OCI-LY7 (cell line): Measurements from ENCODE around the gene TMEM238. TPM values are rescaled to one million over a fixed set of nuclear protein-coding genes. Genes with fewer than 3 reads are reported as not detected.
"Not testable (repeated sequence)": the region's sequence is repeated elsewhere in the genome, so short reads cannot be mapped to it uniquely, and the experiment has no call there.

ENCODE experiments used
- BruUV-seq: library from RNA; stranded (reverse); fragments of 400-500 nt; replicated peaks from 2 replicates; lab custom pipeline; 2021; lab: Mats Ljungman, UMichigan
- CTCF ChIA-PET: fragments of 300-600 bp; sonication (Branson Sonifier 250); formaldehyde crosslinking; loops from one replicate; lab custom pipeline; 2022; ENCODE audit warnings: antibody characterized with exemption; ENCODE audit not compliant: unreplicated experiment; lab: Charles Lee
- POLR2A ChIA-PET: fragments of 300-600 bp; sonication (Branson Sonifier 250); formaldehyde crosslinking; loops from one replicate; lab custom pipeline; 2022; ENCODE audit warnings: antibody characterized with exemption; lab: Charles Lee
- DNase-seq: peaks from one replicate; pipeline ENCODE4 v3.0.0-alpha.2; 2015; ENCODE audit warnings: low spot score
- H2AFZ ChIP-seq: fragments of 200-600 bp; sonication (generic), shearing (Covaris generic); 2 replicates; pipeline ENCODE4 v1.6.1; 2014; ENCODE audit warnings: mild to moderate bottlenecking, antibody characterized with exemption, low read length, moderate library complexity
- H3K27ac ChIP-seq: fragments of 200-600 bp; sonication (generic); 2 replicates; pipeline ENCODE4 v1.5.1; 2014; ENCODE audit warnings: mixed run types, low read depth, mild to moderate bottlenecking, moderate library complexity, low read length, inconsistent platforms; ENCODE audit not compliant: poor library complexity, severe bottlenecking
- H3K36me3 ChIP-seq: fragments of 200-600 bp; sonication (generic); 2 replicates; pipeline ENCODE4 v1.6.1; 2014; ENCODE audit warnings: mild to moderate bottlenecking, antibody characterized with exemption, low read length, moderate library complexity, mixed read lengths; ENCODE audit not compliant: insufficient read depth
- H3K4me1 ChIP-seq: fragments of 200-600 bp; sonication (generic); 2 replicates; pipeline ENCODE4 v1.5.1; 2014; ENCODE audit warnings: mild to moderate bottlenecking, low read length; ENCODE audit not compliant: insufficient read depth, poor library complexity, severe bottlenecking
- H3K4me2 ChIP-seq: fragments of 200-600 bp; sonication (generic); 2 replicates; pipeline ENCODE4 v1.6.1; 2014; ENCODE audit warnings: mild to moderate bottlenecking, low read length
- H3K4me3 ChIP-seq: fragments of 200-600 bp; sonication (generic); 2 replicates; pipeline ENCODE4 v1.5.1; 2014; ENCODE audit warnings: mild to moderate bottlenecking, low read depth, low read length; ENCODE audit not compliant: poor library complexity, severe bottlenecking
- H3K79me2 ChIP-seq: fragments of 200-600 bp; sonication (generic); 2 replicates; pipeline ENCODE4 v1.6.1; 2016; ENCODE audit warnings: low read depth, mild to moderate bottlenecking, low read length, moderate library complexity, mixed read lengths; ENCODE audit not compliant: insufficient read depth
- H3K9me2 ChIP-seq: fragments of 200-600 bp; sonication (generic); 2 replicates; pipeline ENCODE4 v1.6.1; 2016; ENCODE audit warnings: mild to moderate bottlenecking, low read length, mixed read lengths; ENCODE audit not compliant: insufficient read depth
- H3K9me3 ChIP-seq: fragments of 200-600 bp; sonication (generic); 2 replicates; pipeline ENCODE4 v1.6.1; 2014; ENCODE audit warnings: mild to moderate bottlenecking, mixed run types, low read length, mixed read lengths
- H4K20me1 ChIP-seq: fragments of 200-600 bp; sonication (generic); 2 replicates; pipeline ENCODE4 v1.6.1; 2014; ENCODE audit warnings: mild to moderate bottlenecking, antibody characterized with exemption, low read length, moderate library complexity, mixed read lengths; ENCODE audit not compliant: insufficient read depth
- EZH2phosphoT487 ChIP-seq: fragments of 200-600 bp; sonication (generic); IDR thresholded peaks from 2 replicates; pipeline ENCODE4 v1.6.1; 2018; ENCODE audit warnings: low read depth, borderline replicate concordance, mild to moderate bottlenecking, mixed run types, antibody characterized with exemption, low read length, moderate library complexity, mixed read lengths
- intact Hi-C: fragments of 100-400 bp; cut with micrococcal nuclease; formaldehyde crosslinking; loops from one replicate; pipeline ENCODE4 v1.10.0; 2022; ENCODE audit not compliant: unreplicated experiment
- total RNA-seq, 2 experiments: library from RNA; depleted of rRNA in 1 of 2; stranded (reverse); fragments of >200 nt in 1 of 2; shearing (Covaris generic) in 1 of 2; gene quantifications; 2 replicates each; pipeline ENCODE4 v1.2.3, GENCODE V29; 2014 to 2022
- TF ChIP-seq, protein P1 (sequence below): fragments of 200-600 bp; sonication (generic); conservative IDR thresholded peaks from 2 replicates; pipeline ENCODE4 v1.5.1; 2014; ENCODE audit warnings: mild to moderate bottlenecking, antibody characterized with exemption, low read length, moderate library complexity, mixed read lengths

TMEM238 gene
- total RNA-seq, 2 experiments from 2014 or later = 2.7 to 6.5 TPM

DNA sequence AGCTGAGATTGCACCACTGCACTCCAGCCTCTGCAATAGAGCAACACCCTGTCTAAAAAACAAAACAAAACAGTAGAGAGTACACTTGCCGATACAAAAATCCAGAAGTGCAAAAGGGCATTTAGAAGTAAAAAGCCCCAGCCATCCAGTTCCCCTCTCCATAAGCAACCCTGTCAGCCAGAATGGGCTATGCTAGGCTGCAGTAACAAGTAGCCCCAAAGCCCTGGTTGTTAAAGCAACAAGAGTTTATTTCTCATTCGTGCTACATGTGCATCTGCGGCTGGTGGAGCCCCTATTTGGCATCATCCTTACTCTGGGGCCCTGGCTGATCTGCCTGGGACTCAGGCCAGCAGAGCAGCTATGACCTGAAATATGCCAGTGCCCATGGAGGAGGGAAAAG, 40.4 kb upstream of the TMEM238 start:
- H3K27ac ChIP-seq = no peak overlapping the region
- no peaks in the 10 kb centered on the region for H3K9me2 ChIP-seq
- no peaks in the 10 kb centered on the region for H3K79me2 ChIP-seq
- H3K4me3 ChIP-seq = no peak overlapping the region
- no peaks in the 10 kb centered on the region for H3K36me3 ChIP-seq
- intact Hi-C loops = no loop called here
- no peaks in the 10 kb centered on the region for H4K20me1 ChIP-seq
- no TSS peak for BruUV-seq
- DNase-seq = no peak
- H3K4me2 ChIP-seq = no peak overlapping the region
- no peaks in the 10 kb centered on the region for H3K4me1 ChIP-seq
- ChIA-PET POLR2A (no interaction called here), CTCF (no interaction called here)
- no peak overlapping the region for H2AFZ ChIP-seq
- TF ChIP-seq, protein P1, sequence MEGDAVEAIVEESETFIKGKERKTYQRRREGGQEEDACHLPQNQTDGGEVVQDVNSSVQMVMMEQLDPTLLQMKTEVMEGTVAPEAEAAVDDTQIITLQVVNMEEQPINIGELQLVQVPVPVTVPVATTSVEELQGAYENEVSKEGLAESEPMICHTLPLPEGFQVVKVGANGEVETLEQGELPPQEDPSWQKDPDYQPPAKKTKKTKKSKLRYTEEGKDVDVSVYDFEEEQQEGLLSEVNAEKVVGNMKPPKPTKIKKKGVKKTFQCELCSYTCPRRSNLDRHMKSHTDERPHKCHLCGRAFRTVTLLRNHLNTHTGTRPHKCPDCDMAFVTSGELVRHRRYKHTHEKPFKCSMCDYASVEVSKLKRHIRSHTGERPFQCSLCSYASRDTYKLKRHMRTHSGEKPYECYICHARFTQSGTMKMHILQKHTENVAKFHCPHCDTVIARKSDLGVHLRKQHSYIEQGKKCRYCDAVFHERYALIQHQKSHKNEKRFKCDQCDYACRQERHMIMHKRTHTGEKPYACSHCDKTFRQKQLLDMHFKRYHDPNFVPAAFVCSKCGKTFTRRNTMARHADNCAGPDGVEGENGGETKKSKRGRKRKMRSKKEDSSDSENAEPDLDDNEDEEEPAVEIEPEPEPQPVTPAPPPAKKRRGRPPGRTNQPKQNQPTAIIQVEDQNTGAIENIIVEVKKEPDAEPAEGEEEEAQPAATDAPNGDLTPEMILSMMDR = no peak
- TF ChIP-seq EZH2phosphoT487 = no peak
- H3K9me3 ChIP-seq = peaks cover 8% of the 10 kb centered on the region; the same call in 1 of the 2 replicates

DNA sequence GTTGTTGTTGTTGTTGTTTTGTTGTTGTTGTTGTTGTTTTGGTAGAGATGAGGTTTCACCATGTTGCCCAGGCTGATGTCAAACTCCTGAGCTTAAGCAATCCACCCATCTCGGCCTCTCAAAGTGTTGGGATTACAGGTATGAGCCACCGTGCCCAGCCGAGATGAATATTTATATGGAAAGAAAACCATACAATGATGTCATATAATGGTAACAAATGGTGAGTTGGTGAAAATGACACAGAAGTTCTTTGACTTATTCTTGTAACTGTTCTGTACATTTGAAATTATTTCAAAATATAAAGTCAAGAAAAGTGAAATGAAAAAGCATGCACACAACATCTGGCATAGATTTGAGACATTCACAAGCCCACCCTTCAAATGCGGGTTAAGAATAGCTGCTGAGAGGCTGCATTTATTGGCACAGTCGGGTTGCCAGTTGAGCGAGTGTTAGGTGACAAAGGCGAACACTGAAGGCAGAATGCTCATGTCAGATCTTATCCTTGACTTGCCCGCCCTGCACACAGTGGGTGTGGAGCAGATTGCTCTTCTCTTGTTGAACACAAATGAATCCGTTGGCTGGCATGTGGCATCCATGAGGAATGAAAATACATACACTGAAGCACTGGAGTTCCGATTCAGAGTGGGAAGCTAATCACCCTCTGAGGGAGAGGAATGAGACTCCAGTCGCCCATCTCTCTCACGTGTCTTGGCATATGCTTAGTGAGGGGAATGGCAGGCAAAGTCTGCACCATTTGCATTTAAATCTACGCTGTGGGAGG, 39.3 kb upstream of the TMEM238 start:
- no peak overlapping the region for H2AFZ ChIP-seq
- no peak overlapping the region for H3K27ac ChIP-seq
- POLR2A ChIA-PET = no interaction called here
- DNase-seq = no peak
- TF ChIP-seq, protein P1 = no peak
- no peak for TF ChIP-seq EZH2phosphoT487
- no peaks in the 10 kb centered on the region for H3K36me3 ChIP-seq
- CTCF ChIA-PET = no interaction called here
- BruUV-seq = no TSS peak
- peaks cover 10% of the 10 kb centered on the region; the same call in 1 of the 2 replicates for H3K9me3 ChIP-seq
- intact Hi-C loops = no loop called here
- H3K79me2 ChIP-seq = no peaks in the 10 kb centered on the region
- H4K20me1 ChIP-seq = no peaks in the 10 kb centered on the region
- H3K4me3 ChIP-seq = no peak overlapping the region
- H3K4me2 ChIP-seq = no peak overlapping the region
- no peaks in the 10 kb centered on the region for H3K9me2 ChIP-seq
- no peaks in the 10 kb centered on the region for H3K4me1 ChIP-seq

DNA sequence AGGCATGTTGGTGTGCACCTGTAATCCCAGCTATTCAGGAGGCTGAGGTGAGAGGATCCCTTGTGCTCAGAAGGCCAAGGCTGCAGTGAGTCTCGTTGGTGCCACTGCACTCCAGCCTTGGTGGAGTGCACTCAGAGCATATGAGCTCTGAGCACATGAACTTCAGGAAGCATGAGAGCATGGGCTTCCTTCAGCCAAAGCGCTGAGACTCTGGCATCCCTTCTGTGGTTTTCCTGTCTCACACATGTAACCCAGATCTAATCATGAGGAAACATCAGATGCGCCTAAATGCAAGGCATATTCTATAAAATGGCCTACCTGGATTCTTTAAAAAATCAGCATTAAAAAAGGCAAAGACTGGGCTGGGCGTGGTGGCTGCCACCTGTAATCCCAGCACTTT, 37.2 kb upstream of the TMEM238 start:
- H3K4me3 ChIP-seq, intact Hi-C loops, POLR2A ChIA-PET, H4K20me1 ChIP-seq, H3K36me3 ChIP-seq, H3K27ac ChIP-seq, BruUV-seq, H2AFZ ChIP-seq, H3K4me1 ChIP-seq, H3K9me2 ChIP-seq, CTCF ChIA-PET, DNase-seq, H3K4me2 ChIP-seq, H3K79me2 ChIP-seq: not testable (repeated sequence)
- H3K9me3 ChIP-seq = peaks cover 10% of the 10 kb centered on the region; the same call in 1 of the 2 replicates
